Esophagus muscularis mucosa (tissue), 4 donors: ENCODE measurements around the gene ZNRF2. TPM values are rescaled to one million over a fixed set of nuclear protein-coding genes. Genes with fewer than 3 reads are reported as not detected.

Source experiments
- DNase-seq: peaks from one replicate; pipeline ENCODE4 v3.0.0-alpha.2; 2017; ENCODE audit errors: extremely low spot score
- H3K27ac ChIP-seq, 4 donors: fragments of 200-600 bp; sonication (generic); replicated peaks in 1 of 4; 1 replicate in 3 of 4; 2 replicates in 1 of 4; pipeline ENCODE4 v1.5.1; 2016 to 2019; ENCODE audit warnings: mild to moderate bottlenecking in 1 of 4
- H3K27me3 ChIP-seq, 4 donors: fragments of 200-600 bp; sonication (generic); one replicate each; pipeline versions ENCODE4 v1.5.1 to v1.6.0; 2016 to 2019
- H3K36me3 ChIP-seq, 4 donors: fragments of 200-600 bp; sonication (generic); one replicate each; pipeline ENCODE4 v1.5.1; 2016 to 2019
- H3K4me1 ChIP-seq, 4 donors: fragments of 200-600 bp; sonication (generic); one replicate each; pipeline ENCODE4 v1.5.1; 2016 to 2019
- H3K4me3 ChIP-seq, 4 donors: fragments of 200-600 bp; sonication (generic); 1 replicate in 2 of 4; 2 replicates in 2 of 4; pipeline ENCODE4 v1.5.1; 2016 to 2019; ENCODE audit warnings: mild to moderate bottlenecking in 4 of 4, moderate library complexity in 1 of 4
- H3K9me3 ChIP-seq, 4 donors: fragments of 200-600 bp; sonication (generic); 1 replicate in 3 of 4; 2 replicates in 1 of 4; pipeline ENCODE4 v1.5.1; 2016 to 2019
- EP300 ChIP-seq: sonication (generic); formaldehyde crosslinking; IDR thresholded peaks from one replicate; pipeline ENCODE4 v1.6.1; 2017; ENCODE audit warnings: antibody characterized with exemption
- POLR2A ChIP-seq: fragments of 450-650 bp; IDR thresholded peaks from one replicate; pipeline ENCODE4 v1.6.1; 2017; ENCODE audit warnings: antibody characterized with exemption, moderate library complexity, mild to moderate bottlenecking, low read depth
- POLR2AphosphoS5 ChIP-seq, 2 donors: sonication (generic); formaldehyde crosslinking; IDR thresholded peaks; one replicate each; pipeline ENCODE4 v1.6.1; 2017; ENCODE audit warnings: antibody characterized with exemption in 2 of 2
- WGBS: methylation state at CpG from one replicate; pipeline ENCODE4 v1.1.5; 2018; 5-methylcytosine and 5-hydroxymethylcytosine counted together
- intact Hi-C: fragments of 100-400 bp; cut with DNase I; formaldehyde crosslinking; loops from one replicate; pipeline ENCODE4 v1.15.1; 2023
- total RNA-seq, 4 donors: library from RNA; depleted of rRNA; stranded (reverse); fragments of >200 nt; gene quantifications; one replicate each; pipeline versions ENCODE4 v1.1.0 to v1.2.1, GENCODE V29; 2016
- TF ChIP-seq, protein P1 (sequence below), 3 experiments: fragments of 200-600 bp in 2 of 3; fragments of 450-650 bp in 1 of 3; sonication (generic) in 2 of 3; IDR thresholded peaks; one replicate each; pipeline ENCODE4 v1.5.1; 2017 to 2019; ENCODE audit warnings: antibody characterized with exemption in 3 of 3, mild to moderate bottlenecking in 2 of 3, moderate library complexity in 1 of 3

Gene ZNRF2
- total RNA-seq, 4 donors from 2014 or later, result 16.9 to 23.5 (median 20.2) TPM

DNA sequence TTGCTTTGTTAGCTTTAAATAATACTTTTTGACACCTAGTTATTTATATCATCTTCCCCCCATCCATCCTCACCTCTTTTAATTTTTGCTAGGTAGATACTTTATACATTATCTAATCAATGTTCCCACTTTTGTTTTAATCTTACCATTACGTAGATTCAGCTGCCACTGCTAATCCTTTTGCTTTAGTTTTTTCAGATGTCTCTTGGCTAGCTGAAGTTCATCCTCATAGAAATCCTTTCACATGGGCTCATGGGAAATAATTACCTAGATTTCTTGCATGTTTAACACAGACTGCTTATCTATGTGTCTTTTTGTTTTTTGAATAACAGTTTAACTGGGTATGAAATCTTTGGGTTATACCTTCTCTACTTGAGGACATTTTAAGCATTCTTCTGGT, 60.1 kb downstream of the ZNRF2 start:
- WGBS, result 58% methylated on average over 1 of the region's 1 CpG
- Histone ChIP-seq H3K27me3 (no peaks in the 10 kb centered on the region), H3K27ac (no peak overlapping the region), H3K4me3 (no peak overlapping the region), H3K36me3 (no peaks in the 10 kb centered on the region), H3K4me1 (peaks cover 0 to 39% (median 35%) of the 10 kb centered on the region in 4 donors), H3K9me3 (peaks cover 0 to 8% (median 0%) of the 10 kb centered on the region in 4 donors)
- no peak for DNase-seq
- TF ChIP-seq EP300, result no peak
- no peak for TF ChIP-seq POLR2AphosphoS5 (IDR thresholded peaks at IDR 0.05)
- TF ChIP-seq POLR2A, result no peak
- TF ChIP-seq, protein P1, sequence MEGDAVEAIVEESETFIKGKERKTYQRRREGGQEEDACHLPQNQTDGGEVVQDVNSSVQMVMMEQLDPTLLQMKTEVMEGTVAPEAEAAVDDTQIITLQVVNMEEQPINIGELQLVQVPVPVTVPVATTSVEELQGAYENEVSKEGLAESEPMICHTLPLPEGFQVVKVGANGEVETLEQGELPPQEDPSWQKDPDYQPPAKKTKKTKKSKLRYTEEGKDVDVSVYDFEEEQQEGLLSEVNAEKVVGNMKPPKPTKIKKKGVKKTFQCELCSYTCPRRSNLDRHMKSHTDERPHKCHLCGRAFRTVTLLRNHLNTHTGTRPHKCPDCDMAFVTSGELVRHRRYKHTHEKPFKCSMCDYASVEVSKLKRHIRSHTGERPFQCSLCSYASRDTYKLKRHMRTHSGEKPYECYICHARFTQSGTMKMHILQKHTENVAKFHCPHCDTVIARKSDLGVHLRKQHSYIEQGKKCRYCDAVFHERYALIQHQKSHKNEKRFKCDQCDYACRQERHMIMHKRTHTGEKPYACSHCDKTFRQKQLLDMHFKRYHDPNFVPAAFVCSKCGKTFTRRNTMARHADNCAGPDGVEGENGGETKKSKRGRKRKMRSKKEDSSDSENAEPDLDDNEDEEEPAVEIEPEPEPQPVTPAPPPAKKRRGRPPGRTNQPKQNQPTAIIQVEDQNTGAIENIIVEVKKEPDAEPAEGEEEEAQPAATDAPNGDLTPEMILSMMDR (IDR thresholded peaks at IDR 0.05), result no peak
- intact Hi-C loops, result no loop called here

DNA sequence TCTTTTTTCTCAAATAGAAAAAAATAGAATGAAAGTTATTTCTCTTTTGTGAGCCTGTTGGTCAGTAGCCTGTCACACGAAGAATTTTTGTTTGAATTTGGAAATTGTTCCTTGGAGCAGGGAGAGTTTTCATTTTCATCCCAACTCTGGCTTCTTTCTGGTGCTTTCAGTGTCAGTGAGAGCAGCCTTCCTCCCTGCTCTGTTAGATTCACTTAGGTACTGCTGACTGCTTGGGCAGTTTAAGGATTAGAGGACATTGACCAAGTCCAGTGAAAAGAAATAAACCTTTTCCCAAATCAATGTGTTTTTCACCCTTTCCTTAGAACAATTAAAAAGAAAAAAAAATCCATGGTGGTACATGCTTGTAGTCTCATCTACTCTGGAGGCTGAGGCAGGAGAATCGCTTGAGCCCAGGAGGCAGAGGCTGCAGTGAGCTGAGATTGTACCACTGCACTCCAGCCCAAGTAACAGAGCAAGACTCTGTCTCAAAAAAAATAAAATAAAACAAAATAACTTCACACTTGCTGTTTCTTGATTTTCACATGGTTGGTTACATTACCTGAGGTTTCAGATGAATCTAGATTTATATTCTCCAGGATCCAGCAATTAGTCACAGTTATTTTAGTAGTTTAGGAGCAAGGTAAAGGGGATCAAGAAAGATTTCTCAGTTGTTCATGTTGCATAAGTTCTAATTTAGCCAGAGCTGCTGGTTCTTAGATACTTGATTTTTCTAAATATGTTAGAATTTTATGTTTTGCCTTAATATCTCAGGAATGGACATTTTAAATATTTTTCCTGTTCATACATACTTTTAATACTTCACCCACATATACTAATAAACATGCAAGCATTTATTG, 63.1 kb downstream of the ZNRF2 start:
- Histone ChIP-seq H3K4me1 (peaks cover 0 to 63% (median 57%) of the 10 kb centered on the region in 4 donors), H3K9me3 (no peaks in the 10 kb centered on the region), H3K36me3 (no peaks in the 10 kb centered on the region), H3K27me3 (no peaks in the 10 kb centered on the region), H3K4me3 (no peak overlapping the region), H3K27ac (peak overlapping the region in 1 of 4 donors; percentile 5)
- WGBS, result 85% methylated on average over 2 of the region's 2 CpGs
- no peak for DNase-seq
- TF ChIP-seq, protein P1 (IDR thresholded peaks at IDR 0.05), result no peak
- TF ChIP-seq POLR2AphosphoS5 (IDR thresholded peaks at IDR 0.05), result no peak
- intact Hi-C loops, result no loop called here

DNA sequence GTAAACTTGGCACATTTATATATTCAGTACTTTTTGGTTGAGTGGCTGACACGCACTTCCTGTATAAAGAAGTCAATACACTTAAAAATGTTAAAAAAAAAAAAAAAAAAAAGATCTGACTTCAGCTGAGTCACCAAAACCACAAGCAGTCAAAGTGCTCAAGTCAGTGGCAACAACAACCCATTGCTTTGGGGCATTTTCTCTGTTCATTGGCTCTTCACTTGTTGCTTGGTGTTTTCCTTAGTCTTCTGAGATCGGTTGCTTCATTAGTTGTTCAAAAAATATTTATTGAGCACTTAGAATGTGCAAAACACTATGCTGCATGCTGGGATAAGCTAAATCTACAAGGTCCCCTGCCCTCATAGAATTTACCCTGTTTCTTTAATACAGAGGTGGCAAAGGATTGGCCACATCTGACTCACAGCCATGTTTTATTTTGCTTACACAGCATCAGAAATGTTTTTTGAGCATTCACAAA, 63.7 kb downstream of the ZNRF2 start:
- DNase-seq, result no peak
- intact Hi-C loops, result no loop called here
- H3K9me3 ChIP-seq, result no peaks in the 10 kb centered on the region
- H3K36me3 ChIP-seq, result no peaks in the 10 kb centered on the region
- no peaks in the 10 kb centered on the region for H3K27me3 ChIP-seq
- no peak overlapping the region for H3K4me3 ChIP-seq
- H3K4me1 ChIP-seq, result peaks cover 0 to 63% (median 61%) of the 10 kb centered on the region in 4 donors
- 60% methylated on average over 2 of the region's 2 CpGs for WGBS
- no peak for TF ChIP-seq POLR2AphosphoS5 (IDR thresholded peaks at IDR 0.05)
- TF ChIP-seq EP300, result no peak
- TF ChIP-seq, protein P1 (IDR thresholded peaks at IDR 0.05), result no peak
- TF ChIP-seq POLR2A, result no peak
- H3K27ac ChIP-seq, result no peak overlapping the region

DNA sequence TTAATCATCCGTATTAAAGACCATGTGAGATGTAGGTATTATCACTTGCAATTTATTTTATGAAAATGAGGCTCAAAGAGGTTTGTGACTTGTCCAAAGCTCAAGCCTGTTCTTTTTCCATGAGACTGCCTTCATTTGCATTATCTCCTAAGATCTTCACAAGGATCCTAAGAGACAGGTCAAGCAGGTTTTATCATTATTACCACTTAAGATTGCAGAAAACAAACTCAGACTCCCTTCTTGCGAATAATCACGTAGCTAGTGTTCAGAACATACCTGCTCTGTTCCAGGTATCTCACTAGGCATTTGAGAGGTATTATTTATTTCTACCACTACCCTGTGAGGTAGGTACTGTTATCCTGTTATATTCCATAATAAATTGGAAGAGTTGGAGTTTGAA, 64.8 kb downstream of the ZNRF2 start:
- Histone ChIP-seq H3K4me3 (no peak overlapping the region), H3K9me3 (no peaks in the 10 kb centered on the region), H3K27me3 (no peaks in the 10 kb centered on the region), H3K4me1 (peaks cover 0 to 63% (median 59%) of the 10 kb centered on the region in 4 donors), H3K27ac (no peak overlapping the region), H3K36me3 (no peaks in the 10 kb centered on the region)
- WGBS, result 86% methylated on average over 3 of the region's 3 CpGs
- intact Hi-C loops, result no loop called here
- TF ChIP-seq, protein P1 (IDR thresholded peaks at IDR 0.05), result no peak
- TF ChIP-seq POLR2AphosphoS5 (IDR thresholded peaks at IDR 0.05) (no peak), EP300 (no peak), POLR2A (no peak)
- no peak for DNase-seq
